Suprapubic skin (tissue), 4 donors: ENCODE results near the gene MMP7.

ENCODE experiments used
- CTCF ChIP-seq, 2 donors: fragments of 200-600 bp in 1 of 2; fragments of 450-650 bp in 1 of 2; sonication (generic) in 1 of 2; IDR thresholded peaks; one replicate each; pipeline ENCODE4 v1.5.1; 2016 to 2019; ENCODE audit warnings: antibody characterized with exemption in 2 of 2, mild to moderate bottlenecking in 1 of 2, moderate library complexity in 1 of 2
- POLR2A ChIP-seq, 2 donors: fragments of 450-650 bp; IDR thresholded peaks; one replicate each; pipeline ENCODE4 v1.6.1; 2017; ENCODE audit warnings: antibody characterized with exemption in 2 of 2, mild to moderate bottlenecking in 2 of 2, moderate library complexity in 2 of 2
- POLR2AphosphoS5 ChIP-seq, 3 donors: sonication (generic); formaldehyde crosslinking; IDR thresholded peaks; one replicate each; pipeline ENCODE4 v1.6.1; 2017; ENCODE audit warnings: antibody characterized with exemption in 3 of 3

- TF ChIP-seq CTCF (IDR thresholded peaks at IDR 0.05) (no peak), POLR2A (IDR thresholded peaks at IDR 0.05) (no peak), POLR2AphosphoS5 (IDR thresholded peaks at IDR 0.05) (no peak)
These were observed 48.1 kb downstream of the MMP7 start for GRCh38 chr11:102482433-102482832.
